Stimulated activated CD4-positive, alpha-beta T cell treated with anti-CD3 and anti-CD28 coated beads, TNF-alpha, amount 100 ng/mL, for 1 hour (primary cell): ENCODE results near the gene FAM187B.
"Not testable (repeated sequence)": the region's sequence is repeated elsewhere in the genome, so short reads cannot be mapped to it uniquely, and the experiment has no call there.

ENCODE experiments used
- DNase-seq, 3 donors: peaks; one replicate each; pipeline ENCODE4 v3.0.0-alpha.2; 2020; ENCODE audit warnings: low read depth in 3 of 3, low spot score in 1 of 3

Gene FAM187B

DNA sequence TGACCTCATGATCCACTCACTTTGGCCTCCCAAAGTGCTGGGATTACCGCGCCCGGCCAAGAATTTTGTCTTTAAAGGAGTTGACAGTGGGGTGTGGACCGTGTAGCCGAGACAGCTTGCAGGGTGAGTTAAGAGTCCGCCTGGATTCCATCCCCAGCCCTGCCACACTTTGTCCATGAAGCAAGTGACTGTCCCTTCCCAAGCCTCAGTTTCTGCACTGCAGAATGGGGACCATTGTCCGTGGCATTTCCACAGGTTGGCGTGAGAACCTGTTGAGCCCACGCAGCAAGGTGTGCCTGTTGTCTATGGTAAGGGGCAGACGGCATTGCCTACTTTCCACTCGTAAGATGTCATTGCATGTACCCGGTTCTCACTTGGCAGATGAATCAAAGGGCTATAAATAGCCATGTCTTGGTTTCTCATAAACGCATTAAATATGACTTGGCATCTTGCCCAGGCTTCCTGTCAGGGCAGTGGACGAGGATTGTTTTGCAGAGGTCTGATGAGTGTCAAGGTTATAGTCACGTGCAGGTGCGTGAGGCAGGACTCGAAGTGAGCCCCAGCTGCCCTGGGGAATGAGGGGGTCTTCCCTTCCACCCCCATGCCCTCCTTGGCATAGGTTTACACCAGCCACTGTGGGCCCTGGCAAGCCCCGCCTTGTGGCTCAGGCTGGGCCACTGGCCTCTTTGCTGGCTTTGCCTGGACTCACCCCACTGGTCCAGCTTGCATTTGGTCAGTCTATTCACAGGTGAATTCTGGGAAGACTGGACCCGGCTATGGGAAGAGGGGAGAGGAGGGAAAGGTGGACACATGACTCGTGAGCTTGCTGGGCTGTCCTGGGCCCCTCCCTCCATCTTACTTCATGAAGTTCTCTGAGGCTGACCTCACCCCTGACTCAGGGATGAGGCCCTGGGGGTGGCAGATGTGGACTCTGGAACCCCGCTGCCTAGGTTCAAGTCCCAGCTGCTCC, 14.6 kb downstream of the FAM187B start:
- DNase-seq, result peak; percentile 32 to 72 (median 64)

DNA sequence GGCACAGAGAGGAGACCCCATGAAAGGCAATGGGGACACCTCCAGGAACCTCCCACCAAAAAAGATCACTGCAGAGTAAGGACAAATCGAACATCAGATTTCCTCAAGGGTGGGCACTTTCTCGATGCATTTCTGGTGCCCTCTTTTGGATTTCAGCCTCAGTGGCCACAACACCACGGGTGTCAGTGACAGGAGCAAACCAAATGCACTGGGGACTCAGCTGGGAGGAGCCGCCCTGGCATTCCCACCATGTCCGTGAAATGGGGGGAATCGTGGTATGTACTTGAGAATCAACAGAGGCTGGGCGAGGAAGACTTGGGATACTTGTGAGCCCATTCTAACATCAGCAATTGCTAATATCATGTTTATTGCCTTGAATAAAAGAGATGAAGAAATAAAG, 16.3 kb downstream of the FAM187B start:
- DNase-seq, result no peak

DNA sequence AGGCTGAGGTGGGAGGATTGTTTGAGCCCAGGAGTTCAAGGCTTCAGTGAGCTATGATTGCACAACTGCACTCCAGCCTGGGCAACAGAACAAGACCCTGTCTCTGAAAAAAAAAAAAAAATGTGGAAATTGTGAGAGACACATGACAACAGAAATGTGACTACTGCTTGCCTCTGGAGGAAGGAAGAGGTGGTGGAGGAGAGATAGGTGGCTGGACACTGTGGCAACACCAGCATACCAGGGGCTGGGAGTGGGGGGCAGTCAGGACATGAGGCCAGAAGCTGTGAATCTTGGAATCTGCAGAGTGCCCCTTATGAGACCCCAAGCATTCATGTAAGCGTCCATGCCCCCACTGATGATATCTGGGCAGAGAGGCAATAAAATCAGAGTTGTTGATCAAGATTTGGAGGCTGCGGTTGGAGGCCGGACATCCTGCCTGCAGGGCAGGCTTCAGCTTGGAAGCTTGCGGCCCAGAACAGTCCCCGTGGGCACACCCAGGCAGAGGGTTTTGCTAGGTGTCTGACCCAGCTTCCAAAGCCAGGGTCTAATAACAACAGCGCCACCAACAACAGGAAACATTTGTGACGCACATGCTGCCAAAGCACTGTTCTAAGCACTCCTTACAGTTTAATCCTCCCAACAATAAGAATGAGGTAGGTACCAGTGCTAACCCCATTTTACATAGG, 16.9 kb downstream of the FAM187B start:
- DNase-seq, result peak in 2 of 3 donors; percentile 54 to 71

DNA sequence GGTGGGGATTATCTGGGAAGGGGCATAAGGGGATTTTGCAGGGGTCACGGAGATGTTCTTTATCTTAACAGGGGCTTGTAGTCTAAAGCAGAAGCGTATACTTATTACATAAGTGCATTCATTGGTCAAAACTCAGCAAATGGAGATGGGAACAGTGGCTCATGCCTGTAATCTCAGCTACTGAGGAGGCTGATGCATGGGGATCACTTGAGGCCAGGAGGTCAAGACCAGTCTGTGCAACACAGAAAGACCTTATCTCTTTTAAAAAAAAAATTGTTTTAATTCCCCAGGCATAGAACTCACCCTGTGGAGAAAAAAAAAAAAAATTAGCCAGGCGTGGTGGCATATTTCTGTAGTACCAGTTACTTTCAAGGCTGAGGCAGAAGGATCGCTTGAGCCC, 18.9 kb downstream of the FAM187B start:
- DNase-seq, result no peak

DNA sequence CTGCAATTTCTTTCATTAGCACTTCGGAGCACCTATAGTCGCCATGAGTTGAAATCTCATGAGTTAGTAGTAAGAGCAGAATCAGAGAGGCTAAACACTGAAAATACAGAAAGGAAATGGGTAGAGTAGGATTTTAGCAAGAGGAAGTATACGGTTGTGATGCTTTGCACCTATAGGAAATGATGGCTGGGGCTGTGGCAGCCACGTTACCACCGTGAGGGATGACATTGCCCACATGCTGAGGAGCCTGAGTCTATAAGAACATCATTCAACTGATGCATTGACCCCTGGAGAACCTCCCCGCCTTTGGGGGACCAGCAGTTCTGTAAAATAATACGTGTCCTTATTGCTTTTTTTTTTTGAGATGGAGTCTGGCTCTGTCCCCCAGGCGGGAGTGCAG, 20.4 kb downstream of the FAM187B start:
- no peak for DNase-seq

DNA sequence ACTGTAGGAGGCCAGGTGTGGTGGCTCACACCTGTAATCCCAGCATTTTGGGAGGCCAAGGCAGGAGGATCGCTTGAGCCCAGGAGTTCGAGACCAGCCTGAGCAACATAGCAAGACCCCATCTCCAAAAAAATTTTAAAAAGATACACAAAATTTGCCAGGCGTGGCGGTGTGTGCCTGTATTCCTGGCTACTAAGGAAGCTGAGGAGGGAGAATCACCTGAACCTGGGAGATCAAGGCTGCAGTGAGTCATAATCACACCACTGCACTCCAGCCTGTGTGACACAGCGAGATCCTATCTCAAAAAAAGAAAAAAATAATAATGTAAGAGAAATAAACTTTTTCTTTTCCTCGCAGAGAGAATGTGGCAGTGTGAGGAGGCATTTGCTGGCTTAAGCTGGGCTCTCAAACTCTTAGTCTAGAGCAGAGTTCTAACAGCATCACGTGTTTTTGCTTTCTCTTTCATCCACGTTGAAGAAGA, 21.1 kb downstream of the FAM187B start:
- no peak for DNase-seq

DNA sequence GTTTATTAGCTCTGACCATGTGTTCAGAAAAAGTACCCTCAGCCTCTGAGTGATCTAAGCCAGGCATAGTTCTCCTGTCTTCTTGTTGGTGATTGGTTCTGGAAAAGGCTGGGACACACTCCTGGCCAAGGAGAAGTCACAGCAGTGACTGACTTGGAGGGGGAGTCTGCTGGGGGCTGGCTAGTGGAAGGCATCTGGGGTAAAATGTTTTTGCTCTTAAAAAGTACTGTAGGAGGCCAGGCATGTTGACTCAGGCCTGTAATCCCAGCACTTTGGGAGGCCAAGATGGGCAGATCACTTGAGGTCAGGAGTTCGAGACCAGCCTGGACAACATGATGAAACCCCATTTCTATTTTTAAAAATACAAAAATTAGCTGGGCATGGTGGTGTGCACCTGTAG, 21.7 kb downstream of the FAM187B start:
- DNase-seq, result no peak

DNA sequence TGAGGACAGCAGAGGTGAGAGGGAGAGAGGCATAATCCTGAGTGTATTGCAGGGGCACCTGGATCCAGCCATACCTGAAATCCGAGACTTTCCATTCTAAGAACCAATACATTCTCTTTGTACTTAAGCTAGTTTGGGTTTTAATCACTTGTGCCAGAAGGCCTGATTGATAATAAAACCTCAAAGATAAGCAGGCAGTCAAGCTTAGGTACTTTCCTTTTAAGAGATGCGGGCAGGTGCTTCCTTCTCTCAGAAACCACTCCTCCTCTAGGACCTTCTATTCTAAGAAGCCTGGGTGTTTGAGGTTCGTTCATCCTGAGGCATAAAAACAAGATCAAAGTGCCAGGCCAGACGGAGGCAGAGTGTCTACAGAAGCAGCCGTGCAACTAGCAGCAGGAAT, 22.2 kb downstream of the FAM187B start:
- peak in 2 of 3 donors; percentile 16 to 40 for DNase-seq

DNA sequence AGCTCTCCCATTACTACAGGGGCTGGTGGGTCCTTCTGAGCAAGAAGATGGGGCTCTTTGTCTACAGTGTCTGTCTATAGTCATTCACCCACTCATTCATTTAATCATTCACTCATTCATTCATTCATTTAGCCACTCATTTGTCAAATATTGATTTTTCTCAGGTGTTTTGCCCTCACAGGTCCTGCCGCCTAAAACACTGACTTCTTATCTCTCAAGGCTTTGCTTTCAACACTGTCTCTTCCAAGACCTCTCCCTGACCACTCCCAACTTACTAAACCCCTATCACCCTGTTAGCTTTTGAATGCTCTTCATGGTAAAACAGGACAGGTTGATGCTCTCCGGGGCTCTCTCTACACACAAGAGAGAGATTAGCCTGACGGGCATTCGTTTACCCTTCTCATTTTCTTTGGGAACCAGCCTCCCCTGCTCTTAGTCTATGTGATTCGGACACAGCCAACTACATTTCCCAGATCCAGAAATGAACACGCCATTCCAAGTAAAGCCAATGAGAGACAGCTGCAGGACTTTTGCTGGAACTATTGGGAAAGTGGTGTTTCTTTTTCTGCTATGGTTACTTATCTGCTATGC, 22.7 kb downstream of the FAM187B start:
- no peak for DNase-seq

DNA sequence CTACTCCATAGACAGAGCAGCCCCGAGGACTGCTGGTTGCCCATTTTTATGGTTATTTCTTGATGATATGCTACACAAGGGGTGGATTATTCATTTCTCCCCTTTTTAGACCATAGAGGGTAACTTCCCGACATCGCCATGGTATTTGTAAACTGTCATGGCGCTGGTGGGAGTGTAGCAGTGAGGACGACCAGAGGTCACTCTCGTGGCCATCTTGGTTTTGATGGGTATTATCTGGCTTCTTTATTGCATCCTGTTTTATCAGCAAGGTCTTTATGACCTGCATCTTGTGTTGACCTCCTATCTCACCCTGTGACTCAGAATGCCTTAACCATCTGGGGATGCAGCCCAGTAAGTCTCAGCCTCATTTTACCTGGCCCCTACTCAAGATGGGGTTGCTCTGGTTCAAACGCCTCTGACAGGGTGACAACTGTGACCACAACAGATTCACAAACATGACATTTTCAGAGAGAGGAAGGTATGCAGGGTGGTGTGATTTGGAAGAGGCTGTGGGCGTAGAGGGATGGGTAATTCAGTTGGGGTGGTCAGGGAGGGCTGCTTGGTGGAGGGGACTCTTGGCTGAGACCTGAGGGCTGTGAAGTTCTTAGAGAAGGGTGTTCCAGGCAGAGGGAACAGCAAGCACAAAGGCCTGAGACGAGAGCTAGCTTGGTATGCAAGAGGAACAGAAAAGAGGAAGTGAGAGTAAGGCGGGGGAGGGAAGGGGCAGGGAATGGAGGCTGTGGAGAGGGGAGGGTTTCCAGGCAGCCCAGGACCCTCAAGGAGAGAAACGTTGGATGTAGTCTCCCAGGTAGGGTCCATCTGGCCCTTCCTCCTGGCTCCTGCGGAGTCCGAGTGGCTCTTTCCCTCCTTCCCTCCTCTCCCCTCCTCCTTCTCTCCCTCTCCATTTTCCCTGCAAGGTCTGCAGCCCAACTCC, 23.5 kb downstream of the FAM187B start:
- no peak for DNase-seq

DNA sequence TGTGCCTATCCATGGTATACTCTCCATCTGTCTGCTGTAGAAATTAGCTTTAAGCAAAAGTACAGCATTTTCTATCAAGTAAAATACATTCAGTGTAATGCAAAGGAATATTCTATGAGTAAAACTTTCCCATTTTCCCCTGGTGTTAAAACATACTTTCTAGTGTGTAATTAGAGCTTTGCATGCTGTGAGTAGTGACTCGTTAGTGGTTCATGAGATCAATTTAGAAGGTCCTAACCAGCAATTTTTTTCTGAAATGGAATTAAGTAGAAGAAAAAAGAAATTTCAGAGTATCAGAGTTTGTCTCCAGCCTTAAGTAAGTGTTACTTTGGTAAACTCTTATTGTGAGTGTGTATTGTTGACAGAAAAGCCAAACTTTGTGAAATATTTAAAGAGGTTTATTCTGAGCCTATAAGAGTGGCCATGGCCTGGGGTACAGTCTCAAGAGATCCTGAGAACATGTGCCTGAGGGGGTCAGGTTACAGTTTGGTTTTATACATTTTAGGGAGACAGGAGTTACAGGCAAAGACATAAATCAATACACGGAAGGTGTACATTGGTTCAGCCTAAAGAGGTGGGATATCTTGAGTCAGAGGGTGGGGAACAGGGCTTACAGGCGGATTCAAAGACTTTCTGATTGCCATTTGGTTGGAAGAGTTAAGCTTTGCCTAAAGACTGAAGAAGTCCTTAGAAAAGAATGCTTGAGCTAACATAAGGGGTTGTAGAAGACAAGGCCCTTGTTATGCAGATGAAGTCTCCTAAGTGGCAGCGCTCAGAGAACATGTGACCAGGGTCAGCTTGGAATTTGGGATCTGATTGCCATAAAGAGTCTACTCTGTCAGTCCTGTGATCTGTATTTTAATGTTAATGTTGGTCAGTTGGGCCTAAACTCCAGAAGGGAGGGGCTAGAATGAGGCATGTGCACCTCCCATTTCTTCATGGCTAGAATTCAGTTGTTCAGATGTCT, 25.5 kb downstream of the FAM187B start:
- no peak for DNase-seq

DNA sequence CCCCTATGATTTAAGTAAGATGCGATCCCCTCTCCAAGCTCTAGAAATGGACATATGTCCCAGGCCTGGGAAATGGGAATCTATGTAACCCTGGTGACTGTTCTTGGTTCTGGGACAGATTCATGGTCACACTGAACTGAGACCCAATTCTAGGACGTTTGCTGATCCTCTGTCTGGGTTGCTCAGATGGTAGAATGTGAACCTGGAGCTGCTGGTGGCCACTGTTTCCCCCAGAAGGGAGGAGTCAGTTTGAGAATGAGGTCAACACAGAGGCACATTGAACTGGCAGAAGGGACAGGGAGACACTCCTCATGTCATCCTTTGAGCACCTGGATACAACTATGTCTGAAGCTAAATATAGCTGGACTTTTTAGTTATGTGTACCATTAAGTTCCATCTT, 29.1 kb downstream of the FAM187B start:
- DNase-seq, result no peak

DNA sequence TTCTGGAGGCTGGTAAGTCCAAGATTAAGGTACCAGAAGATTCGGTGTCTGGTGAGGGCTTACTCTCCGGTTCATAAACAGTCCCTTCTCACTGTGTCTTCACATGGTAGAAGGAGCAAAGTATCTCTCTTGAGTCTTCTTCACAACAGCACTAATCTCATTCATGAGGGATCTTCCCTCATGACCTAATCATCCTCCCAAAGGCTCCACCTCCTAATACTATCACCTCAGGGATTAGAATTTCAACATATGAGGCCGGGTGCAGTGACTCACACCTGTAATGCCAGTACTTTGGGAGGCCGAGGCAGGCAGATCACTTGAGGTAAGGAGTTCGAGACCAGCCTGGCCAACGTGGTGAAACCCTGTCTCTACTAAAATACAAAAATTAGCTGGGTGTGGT, 31.7 kb downstream of the FAM187B start:
- DNase-seq, result not testable (repeated sequence)

DNA sequence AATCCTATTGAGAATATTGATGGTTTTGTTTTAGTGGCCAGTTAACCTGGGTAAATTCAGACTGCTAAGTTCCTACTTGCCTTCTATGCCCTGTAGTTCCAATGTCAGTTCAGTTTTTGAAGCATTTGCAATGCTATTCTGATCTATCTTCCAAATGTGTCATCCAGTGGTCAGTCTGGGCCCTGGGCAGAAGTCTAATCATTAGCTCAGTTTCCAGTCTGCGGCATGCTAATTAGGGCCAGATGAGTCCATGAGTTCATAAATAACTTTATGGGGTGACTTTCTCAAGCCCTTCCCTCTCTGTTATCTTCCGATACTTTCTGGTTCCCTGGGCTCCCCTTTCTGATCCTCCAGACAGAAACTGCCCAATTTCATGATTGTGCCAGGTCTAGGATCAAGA, 32.7 kb downstream of the FAM187B start:
- no peak for DNase-seq

DNA sequence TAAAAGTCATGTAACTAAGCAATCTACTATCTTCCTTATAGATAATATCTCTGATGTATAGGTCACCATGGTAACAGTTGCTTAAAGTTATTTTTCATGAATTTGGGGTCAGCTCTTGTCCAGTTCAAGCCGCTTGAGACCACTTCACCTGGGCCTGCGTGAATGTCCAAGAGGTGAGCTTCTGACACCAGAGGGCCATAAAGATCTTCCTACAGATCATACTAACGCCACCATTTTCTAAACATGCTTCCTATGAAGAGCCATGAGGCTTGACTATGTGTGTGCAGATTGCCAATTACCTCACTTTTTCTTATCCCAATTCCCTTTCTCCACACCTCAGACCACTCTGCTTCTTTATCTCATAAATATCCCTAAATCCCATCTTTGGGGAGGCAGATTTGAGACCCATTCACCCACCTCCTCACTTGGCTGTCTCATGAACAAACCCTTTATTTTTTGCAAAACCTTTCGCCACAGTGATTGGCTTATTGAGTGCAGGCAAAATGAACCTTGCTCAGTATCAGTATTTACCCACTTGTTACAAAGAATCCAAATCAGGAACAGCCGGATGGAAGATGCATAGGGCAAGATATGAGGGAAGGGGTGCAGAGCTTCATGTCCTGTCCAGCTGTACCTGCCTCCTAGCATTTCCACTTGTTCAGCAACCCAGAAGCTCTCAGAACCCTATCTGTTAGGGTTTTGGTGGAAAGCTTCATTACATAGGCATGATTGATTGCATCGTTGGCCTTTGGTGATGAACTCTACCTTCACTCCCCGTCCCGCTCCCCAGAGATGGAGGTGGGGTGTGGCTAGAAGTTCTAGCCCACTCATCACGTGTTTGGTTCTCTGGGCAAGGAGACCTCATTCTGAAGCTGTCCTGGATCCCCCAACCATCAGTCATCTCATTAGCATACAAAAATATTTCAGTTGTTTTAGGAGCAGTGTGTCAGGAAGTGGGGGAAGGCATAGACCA, 34.2 kb downstream of the FAM187B start:
- no peak for DNase-seq

DNA sequence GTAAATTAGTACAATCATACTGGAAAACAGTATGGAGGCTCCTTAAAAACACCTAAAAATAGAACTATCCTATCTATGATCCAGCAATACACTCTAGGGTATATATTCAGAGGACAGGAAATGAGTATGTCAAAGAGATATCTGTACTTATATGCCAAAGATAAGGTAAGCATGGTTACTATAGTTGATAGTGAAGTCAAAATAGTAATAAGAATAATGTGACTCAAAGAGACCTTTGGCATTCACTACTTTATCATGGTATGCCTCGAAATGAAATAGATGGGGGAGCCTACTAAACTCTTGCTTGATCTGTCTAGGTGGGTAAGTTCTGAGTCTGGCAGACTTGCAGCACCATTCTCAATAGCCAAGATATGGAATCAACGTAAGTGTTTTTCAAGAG, 43.7 kb downstream of the FAM187B start:
- no peak for DNase-seq

DNA sequence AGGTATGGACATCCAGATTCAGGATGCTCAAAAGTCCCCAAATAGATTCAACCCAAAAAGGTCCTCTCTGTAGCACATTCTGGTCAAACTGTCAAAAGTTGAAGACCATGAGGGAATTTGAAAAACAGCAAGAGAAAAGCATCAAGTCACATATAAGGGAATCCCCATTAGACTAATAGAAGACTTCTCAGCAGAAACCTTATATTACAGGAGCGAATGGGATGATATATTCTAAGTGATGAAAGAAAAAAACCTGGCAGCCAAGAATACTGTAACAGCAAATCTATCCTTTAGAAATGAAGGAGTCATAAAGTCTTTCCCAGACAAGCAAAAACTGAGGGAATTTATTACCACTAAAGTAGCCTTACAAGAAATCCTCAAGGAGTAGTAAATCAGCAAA, 44.3 kb downstream of the FAM187B start:
- DNase-seq, result no peak

DNA sequence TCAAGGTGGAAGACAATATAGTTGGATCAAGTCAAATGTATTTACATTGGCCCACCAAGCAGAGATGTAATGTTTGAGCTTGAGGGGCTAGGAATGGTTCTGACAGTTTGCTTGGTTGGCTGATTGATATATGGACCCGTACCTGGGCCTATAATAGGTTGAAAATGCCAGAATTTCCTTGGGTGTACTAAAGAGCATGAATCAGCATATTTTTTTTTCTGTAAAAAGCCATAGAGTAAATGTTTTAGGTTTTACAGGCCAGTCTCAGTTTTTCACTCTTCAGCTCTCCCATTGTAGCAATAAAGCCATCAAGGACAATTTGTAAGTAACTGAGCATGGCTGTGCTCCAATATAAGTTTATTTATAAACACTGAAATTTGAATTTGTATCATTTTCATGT, 47.2 kb downstream of the FAM187B start:
- DNase-seq, result no peak
